HPDE6-E6E7 (cell line): Measurements from ENCODE around the gene MICA.
"Not testable (repeated sequence)": the region's sequence is repeated elsewhere in the genome, so short reads cannot be mapped to it uniquely, and the experiment has no call there.

ENCODE experiments used
- DNase-seq: peaks from one replicate; pipeline ENCODE4 v3.0.0; 2011; ENCODE audit warnings: missing footprints; ENCODE audit errors: extremely low spot score

Gene MICA

GRCh38 chr6:31412506-31412905, 9.1 kb downstream of the MICA start:
- no peak for DNase-seq

- not testable (repeated sequence) for DNase-seq
Measured at GRCh38 chr6:31414148-31414770, 10.9 kb downstream of the MICA start.

GRCh38 chr6:31414771-31415265, 11.4 kb downstream of the MICA start:
- DNase-seq = no peak

- no peak for DNase-seq
Measured at GRCh38 chr6:31416394-31417014, 13.1 kb downstream of the MICA start.

- DNase-seq = no peak
Measured at GRCh38 chr6:31418251-31418650, 14.9 kb downstream of the MICA start.

- no peak for DNase-seq
Measured at GRCh38 chr6:31419842-31420241, 16.4 kb downstream of the MICA start.

- no peak for DNase-seq
Measured at GRCh38 chr6:31420546-31420945, 17.2 kb downstream of the MICA start.

- DNase-seq = no peak
Measured at GRCh38 chr6:31422587-31422986, 19.2 kb downstream of the MICA start.

GRCh38 chr6:31423550-31423949, 20.2 kb downstream of the MICA start:
- no peak for DNase-seq

- no peak for DNase-seq
Measured at GRCh38 chr6:31426395-31427354, 23.3 kb downstream of the MICA start.

GRCh38 chr6:31430449-31430848, 27.1 kb downstream of the MICA start:
- no peak for DNase-seq

GRCh38 chr6:31435051-31435450, 31.7 kb downstream of the MICA start:
- not testable (repeated sequence) for DNase-seq

GRCh38 chr6:31438222-31438621, 34.8 kb downstream of the MICA start:
- DNase-seq = no peak

- DNase-seq = no peak
Measured at GRCh38 chr6:31438677-31439076, 35.3 kb downstream of the MICA start.

GRCh38 chr6:31441365-31442267, 38.2 kb downstream of the MICA start:
- peak; percentile 75 for DNase-seq

- DNase-seq = no peak
Measured at GRCh38 chr6:31446481-31446880, 43.1 kb downstream of the MICA start.

GRCh38 chr6:31446999-31447789, 43.8 kb downstream of the MICA start:
- not testable (repeated sequence) for DNase-seq

- DNase-seq = no peak
Measured at GRCh38 chr6:31450751-31451150, 47.4 kb downstream of the MICA start.

- no peak for DNase-seq
Measured at GRCh38 chr6:31452859-31453258, 49.5 kb downstream of the MICA start.

- DNase-seq = no peak
Measured at GRCh38 chr6:31453259-31453658, 49.9 kb downstream of the MICA start.
